Skeletal muscle cell (primary cell): ENCODE data around the gene TTC7B.

ENCODE experiments used
- DNase-seq: peaks from one replicate; pipeline ENCODE4 v3.0.0-alpha.2; 2010; ENCODE audit warnings: low read depth
- H3K4me3 ChIP-seq: 2 replicates; pipeline ENCODE4 v1.5.1; 2011; ENCODE audit warnings: low read depth, mild to moderate bottlenecking, control low read depth, low read length, moderate library complexity

TTC7B gene

GRCh38 chr14:90547968-90548367, 268.3 kb downstream of the TTC7B start:
- H3K4me3 ChIP-seq = no peak overlapping the region
- no peak for DNase-seq

DNA sequence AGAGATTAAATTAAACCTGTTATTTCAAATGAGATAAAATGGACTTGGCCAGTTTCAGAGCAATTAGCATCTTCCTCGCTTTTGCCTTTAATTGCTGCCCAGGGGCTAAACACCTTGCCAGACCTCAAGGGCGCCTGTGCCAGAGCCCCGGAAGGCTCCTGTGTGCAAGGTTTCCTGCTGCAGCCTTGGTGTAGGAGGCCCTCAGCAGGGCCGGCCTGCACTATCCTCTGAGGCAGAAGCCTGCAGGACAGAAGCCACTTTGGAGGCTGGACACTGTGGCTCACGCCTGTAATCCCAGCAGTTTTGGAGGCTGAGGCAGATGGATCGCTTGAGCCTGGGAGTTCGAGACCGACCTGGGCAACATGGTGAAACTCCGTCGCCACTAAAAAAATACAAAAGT, 269.0 kb downstream of the TTC7B start:
- no peak for DNase-seq
- no peak overlapping the region for H3K4me3 ChIP-seq

GRCh38 chr14:90546767-90547166, 269.5 kb downstream of the TTC7B start:
- no peak for DNase-seq
- no peak overlapping the region for H3K4me3 ChIP-seq

DNA sequence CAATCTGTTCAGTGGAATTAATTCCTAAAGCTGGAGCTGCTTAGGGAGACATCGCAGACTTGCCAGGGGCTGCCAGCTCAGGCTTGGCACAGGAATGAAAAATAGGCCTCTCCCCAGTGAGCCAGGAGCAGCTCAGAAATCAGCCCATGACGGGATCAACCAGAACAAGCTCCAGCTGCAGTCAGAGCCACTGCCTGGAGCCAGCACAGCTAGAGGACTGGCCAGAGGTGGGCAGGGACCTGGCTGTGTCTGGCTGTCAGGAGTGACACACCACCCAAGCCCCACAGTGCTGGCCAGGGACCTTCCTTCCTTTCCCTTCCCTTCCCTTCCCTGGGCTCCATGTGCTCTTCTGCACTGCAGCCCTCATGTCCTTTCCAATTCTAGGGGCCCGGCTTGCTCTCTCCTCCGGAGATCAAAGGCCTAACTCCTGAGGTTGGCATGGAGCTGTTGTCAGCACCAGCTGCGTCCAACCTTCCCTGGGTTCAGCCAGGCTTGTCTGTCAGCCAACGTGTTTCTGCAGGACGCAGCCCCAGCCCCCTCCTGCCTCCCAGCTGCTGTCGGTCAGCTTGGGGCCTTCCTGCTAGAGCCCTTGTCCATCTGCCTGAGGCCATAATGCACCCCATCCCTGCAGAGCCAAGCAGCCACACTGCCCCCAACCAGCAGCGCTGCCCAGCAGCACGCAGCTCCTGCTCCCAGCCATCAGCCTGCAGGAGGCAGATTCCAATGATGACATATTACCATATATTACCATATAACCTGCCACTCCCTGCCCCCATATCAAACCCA, 270.1 kb downstream of the TTC7B start:
- H3K4me3 ChIP-seq = no peak overlapping the region
- DNase-seq = peak; percentile 32

GRCh38 chr14:90545382-90545781, 270.8 kb downstream of the TTC7B start:
- no peak for DNase-seq
- H3K4me3 ChIP-seq = no peak overlapping the region

DNA sequence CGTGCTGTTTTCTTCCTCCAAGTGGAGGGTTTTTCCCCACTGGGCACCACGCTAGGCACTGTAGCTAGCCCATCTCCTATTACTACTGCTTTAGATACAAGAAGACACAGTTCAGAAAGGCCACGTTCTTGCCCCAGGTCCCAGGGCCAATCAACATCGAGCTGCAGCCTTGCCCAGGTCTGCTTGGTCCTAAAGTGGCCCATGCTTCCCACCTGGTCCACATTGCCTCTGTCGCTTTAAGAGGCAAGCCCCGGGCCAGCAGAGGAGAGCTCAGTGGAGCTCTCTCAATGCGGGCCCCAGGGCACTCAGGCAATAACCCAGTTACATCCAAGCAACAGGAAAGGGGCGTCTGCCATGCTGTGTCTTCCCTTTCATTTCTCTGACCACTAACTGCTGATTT, 271.3 kb downstream of the TTC7B start:
- DNase-seq = no peak
- no peak overlapping the region for H3K4me3 ChIP-seq

DNA sequence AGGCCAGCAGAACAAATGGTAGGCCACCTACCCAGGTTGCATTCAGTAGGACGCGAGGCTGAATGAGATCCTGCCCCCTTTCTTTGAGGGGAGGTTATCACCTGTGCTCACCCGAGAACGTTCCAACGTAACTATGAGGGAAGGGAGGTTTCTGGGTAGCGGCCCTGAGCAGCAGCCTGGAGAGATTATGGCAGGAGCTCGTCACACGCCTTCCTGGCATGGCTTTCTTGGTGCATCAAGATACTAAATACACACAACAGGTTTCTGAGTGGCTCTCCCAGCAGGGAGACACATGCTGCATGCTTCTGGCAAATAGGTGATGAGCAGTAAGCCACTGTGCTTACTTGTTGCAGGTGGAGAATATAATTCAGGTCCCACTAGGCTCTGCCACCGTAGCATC, 271.7 kb downstream of the TTC7B start:
- no peak for DNase-seq
- H3K4me3 ChIP-seq = no peak overlapping the region

DNA sequence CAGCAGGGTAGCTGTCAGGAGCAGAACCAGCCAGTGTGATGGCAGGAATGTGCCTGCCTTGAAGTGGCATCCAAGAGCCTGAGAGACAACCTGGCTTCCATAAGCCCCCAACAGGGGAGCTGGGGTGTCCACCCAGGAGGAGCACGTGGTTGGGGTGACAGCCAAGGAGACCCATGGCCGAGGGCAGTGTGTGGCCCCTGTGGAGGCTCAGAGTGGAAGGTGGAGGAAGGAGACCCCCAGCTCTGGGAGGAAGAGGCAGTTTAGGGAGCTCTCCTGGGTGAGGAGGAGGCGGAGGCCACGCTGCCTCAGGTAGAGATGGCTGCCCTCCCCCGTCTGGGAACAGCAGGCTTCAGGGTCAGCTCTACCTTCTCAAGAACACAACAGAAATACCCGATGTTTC, 272.4 kb downstream of the TTC7B start:
- no peak overlapping the region for H3K4me3 ChIP-seq
- no peak for DNase-seq

DNA sequence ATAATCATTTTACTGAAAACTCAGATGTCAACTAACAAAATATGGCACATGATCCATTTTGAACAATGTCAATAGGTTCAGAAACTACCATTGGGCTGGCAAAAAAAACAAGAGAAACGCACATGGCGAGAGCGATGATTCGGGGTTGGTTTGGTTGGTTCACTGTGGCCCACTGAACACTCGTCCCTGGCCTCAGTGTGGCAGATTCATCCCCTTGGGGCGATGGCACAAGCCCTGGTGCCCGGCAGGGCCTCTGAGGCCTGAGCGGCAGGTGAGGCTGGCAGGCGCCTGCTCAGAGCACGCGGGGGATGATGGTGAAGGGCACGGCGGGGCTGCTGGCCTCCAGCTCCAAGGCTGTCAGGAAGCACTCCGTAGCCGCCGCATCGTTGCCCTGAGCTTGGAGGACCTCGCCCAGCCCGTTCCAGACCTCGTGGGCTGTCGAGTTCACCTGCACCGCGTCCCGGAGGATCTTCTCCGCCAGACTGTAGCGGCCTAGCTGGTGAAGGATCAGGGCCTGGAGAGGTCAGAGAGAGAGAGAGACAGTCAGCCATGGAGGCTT, 275.1 kb downstream of the TTC7B start:
- H3K4me3 ChIP-seq = no peak overlapping the region
- no peak for DNase-seq

DNA sequence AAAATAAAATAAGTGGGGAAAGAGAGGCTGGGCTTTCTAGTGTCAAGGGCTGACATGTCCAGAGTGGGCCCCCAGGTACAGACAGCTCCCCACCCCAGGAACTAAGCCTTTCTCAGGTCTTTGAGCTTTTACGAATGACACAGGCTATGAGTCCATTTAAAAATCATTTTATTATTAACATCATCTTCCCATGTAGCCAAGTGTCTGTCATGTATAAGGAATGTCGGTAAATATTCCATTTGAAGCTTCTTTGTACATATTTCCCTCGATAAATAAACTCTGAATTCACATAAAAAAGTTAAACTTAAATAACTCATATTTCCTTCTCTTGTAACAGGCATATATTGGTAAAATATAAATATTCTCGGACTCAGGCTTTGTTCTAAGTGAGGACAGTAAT, 275.8 kb downstream of the TTC7B start:
- DNase-seq = no peak
- H3K4me3 ChIP-seq = no peak overlapping the region

DNA sequence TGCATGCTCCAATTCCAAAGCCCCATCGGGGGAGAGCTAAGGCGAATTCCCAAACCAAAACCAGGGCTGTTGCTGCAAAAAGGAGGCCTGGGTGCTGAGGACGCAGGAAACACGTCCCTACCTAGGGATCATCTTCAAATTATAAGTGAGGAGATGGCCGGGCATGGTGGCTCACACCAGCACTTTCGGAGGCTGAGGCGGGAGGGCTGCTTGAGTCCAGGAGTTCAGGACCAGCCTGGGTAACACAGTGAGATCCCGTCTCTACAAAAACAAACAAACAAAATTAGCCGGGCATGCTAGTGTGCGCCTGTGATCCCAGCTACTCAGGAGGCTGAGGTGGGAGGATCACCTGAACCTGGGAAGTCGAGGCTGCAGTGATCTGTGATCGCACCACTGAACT, 276.2 kb downstream of the TTC7B start:
- no peak for DNase-seq
- no peak overlapping the region for H3K4me3 ChIP-seq

GRCh38 chr14:90539496-90539775, 276.8 kb downstream of the TTC7B start:
- H3K4me3 ChIP-seq = no peak overlapping the region
- no peak for DNase-seq

DNA sequence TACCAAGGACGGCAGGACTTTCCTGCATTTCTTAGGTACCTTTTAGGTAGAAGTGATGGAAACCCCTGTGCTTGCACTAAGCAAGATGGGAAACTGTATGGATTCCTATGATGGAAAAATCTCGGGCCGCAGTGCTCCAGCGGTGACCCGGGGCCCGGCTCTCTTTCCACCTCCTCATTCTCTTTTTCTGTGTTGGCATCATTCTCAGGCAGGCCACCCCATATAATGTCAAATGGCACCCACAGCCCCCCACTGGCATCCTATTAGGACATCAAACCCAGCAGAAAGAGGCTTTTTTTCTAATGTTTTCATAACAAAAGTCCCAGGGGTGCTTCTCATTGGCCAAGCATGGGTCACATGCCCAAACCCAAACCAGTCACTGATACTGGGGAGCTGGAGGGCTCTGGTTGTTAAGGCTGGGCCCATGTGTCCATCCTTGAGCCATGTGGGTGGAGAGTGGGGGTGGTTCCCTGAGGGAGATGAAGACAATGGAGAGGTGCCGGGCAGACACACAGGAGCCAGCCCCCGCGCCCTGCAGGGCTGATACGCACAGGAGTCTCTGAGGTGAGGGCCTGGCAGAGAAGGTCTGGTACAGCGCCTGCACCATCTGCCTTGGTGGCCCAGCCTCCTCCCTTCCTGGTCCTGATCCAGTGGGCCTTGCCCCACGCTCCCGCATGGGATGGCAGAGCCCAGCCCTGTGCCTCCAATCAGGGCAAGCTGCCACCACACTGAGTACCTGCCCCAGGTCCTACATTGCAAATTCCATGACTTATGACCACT, 277.3 kb downstream of the TTC7B start:
- H3K4me3 ChIP-seq = no peak overlapping the region
- no peak for DNase-seq

- no peak overlapping the region for H3K4me3 ChIP-seq
- DNase-seq = no peak
Observed at GRCh38 chr14:90538095-90538494, 278.1 kb downstream of the TTC7B start.

- no peak for DNase-seq
- no peak overlapping the region for H3K4me3 ChIP-seq
Observed at GRCh38 chr14:90536511-90537191, 279.6 kb downstream of the TTC7B start.

DNA sequence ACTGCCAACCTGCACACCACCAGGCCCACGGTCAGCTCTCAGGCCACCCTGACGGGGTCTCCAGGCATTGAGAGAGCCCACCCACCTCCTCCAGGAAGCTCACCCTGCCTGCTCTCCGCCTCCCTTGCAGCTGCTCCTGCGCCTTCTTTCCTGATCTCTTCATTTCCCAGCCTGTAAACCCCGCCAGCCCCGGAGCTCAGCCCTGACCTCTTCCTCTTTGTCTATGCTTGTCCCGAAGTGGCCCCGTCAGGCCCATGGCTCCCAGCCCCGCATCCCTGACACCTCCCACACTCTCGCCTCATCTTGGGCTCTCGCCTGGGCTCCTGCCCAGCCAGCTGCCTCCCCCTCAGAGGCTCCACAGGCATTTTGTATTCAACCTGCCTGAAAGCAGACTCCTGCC, 280.1 kb downstream of the TTC7B start:
- no peak for DNase-seq
- no peak overlapping the region for H3K4me3 ChIP-seq

DNA sequence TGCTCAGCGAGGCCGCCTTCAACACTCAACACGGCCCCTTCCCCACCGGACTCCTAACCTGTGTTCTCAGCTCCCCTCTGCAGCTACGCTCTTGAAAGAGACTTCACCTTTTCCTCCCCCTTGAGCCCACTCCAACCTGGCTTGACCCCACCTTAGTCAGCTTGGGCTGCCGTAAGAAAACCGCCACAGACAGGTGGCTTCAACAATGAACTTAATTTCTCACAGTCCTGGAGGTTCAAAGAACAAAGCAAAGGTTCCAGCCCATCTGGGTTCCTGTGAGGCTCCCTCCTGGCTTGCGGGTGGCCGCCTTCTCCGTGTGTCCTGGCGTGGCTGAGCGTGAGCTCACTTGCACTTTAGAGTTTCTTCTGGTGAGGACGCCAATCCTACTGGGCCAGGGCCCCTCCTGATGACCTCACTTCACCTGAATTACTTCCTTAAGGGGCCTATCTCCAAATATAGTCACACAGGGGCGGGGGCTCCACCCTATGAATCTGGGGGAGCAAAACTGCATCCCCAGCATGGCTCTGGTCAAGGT, 280.6 kb downstream of the TTC7B start:
- H3K4me3 ChIP-seq = no peak overlapping the region

DNA sequence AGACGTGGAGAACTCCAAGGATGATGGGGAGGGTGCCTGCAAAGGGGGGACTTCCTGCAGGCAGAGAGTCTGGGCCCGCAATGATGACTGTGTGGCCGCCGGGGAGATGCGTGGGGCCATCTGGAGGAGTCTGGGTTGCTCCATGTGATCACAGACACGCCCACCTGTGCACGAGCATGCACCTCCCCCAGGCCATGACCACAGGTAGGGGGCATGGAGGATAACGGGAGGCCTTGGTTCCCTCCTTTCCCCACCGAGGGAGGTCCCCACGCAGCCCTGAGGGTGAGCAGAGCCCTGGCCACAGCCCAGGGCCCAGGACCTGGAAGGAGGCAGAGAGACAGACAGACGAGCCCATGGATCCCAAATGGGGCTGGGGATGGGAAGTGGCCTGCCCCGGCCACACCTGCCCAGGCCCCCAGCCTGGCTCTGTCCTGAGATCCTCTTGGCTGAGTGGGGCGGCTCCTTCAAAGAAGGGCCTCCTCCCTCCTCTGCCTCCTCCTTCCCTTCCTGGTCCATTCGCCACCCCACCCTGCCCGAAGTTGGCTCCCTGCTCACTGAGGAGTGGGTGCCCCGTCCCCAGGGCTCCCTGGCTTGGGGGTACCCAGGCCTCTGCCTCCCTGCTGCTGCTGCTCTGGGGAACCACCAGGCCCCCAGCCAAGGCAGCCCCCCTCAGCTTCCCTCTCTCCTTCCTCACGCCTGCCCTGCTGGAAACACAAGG, 281.2 kb downstream of the TTC7B start:
- H3K4me3 ChIP-seq = no peak overlapping the region
- no peak for DNase-seq

More for the DNA sequence above, 280.6 kb downstream of the TTC7B start:
- DNase-seq = no peak

DNA sequence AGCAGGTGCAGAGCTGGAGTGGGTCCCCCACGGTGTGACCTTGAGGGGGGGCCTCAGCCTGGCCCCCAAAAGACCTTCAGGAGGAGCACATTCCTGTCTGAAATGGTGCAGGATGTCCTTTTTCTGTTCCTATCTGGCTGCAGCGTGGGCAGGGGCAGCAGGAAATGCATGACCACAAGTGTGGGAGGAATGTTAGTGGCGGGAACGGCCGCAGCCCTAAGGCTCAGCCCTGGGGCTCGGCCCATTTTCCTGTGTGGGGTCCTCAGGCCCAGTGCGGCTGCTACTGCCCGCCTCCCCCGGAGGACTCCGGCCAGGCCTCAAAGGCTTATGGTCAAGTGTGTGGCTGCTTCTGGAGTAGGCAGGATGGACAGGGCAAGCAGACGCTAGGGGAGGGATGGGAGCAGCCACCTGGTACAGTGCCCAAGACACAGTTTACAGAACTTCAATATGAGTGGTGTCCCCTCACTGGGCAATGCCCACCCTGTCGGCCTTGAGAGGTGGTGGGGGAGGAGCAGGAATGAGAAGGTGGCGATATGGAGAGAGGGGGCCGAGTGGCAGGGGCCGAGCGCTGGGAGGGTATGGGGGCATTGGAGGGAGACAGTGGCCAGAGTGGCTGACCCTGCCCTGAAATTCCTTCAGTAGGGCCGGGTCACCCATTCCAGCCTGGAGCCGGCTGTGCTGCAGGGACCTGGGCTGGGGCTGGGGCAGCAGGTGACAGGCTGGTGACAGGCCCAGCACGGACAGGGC, 282.0 kb downstream of the TTC7B start:
- DNase-seq = no peak

More for the DNA sequence above, 282.0 kb downstream of the TTC7B start:
- H3K4me3 ChIP-seq = no peak overlapping the region
